PFSK-1 (cell line): ENCODE data around the gene PRPF40B.

Experiments
- FOXP2 ChIP-seq: optimal IDR thresholded peaks from 2 replicates; pipeline ENCODE3; 2011; ENCODE audit warnings: borderline replicate concordance, control low read depth, inconsistent platforms; ENCODE audit not compliant: insufficient read depth; ENCODE audit errors: extremely low read length, extremely low read depth
- POLR2AphosphoS5 ChIP-seq: IDR thresholded peaks from 2 replicates; pipeline ENCODE4 v1.6.1; 2012; ENCODE audit warnings: low read depth, mild to moderate bottlenecking, control low read depth, low read length, moderate library complexity
- REST ChIP-seq, 2 experiments: IDR thresholded peaks; 2 replicates each; pipeline versions ENCODE4 v1.6.1 to v1.8.0; 2011 to 2012; ENCODE audit warnings: low read depth in 2 of 2, low read length in 2 of 2, control low read depth in 1 of 2, inconsistent platforms in 1 of 2, mild to moderate bottlenecking in 1 of 2, moderate library complexity in 1 of 2; ENCODE audit not compliant: insufficient read depth in 1 of 2
- TAF1 ChIP-seq: IDR thresholded peaks from 2 replicates; pipeline ENCODE4 v1.6.1; 2012; ENCODE audit warnings: low read length, control low read depth, borderline replicate concordance; ENCODE audit not compliant: insufficient read depth

- TF ChIP-seq POLR2AphosphoS5 = no peak
- TF ChIP-seq REST (IDR thresholded peaks at IDR 0.05; ENCODE audit: insufficient read depth in 1 of 2, low read depth in 2 of 2, low read length in 2 of 2) = no peak
- no peak for TF ChIP-seq TAF1
- no peak for TF ChIP-seq FOXP2
Observed at GRCh38 chr12:49604856-49605255, 18.5 kb upstream of the PRPF40B start.
